HG03196 (cell line): ENCODE measurements around the gene JADE2.
A peak's percentile ranks its signal among the peaks of the same experiment; 100 is the strongest.
"Not testable (repeated sequence)": the region's sequence is repeated elsewhere in the genome, so short reads cannot be mapped to it uniquely, and the experiment has no call there.

Source experiments
- ATAC-seq: cut with Tn5 transposase; IDR thresholded peaks from one replicate; pipeline ENCODE4 v1.9.1; 2021; ENCODE audit not compliant: unreplicated experiment

The JADE2 gene

DNA sequence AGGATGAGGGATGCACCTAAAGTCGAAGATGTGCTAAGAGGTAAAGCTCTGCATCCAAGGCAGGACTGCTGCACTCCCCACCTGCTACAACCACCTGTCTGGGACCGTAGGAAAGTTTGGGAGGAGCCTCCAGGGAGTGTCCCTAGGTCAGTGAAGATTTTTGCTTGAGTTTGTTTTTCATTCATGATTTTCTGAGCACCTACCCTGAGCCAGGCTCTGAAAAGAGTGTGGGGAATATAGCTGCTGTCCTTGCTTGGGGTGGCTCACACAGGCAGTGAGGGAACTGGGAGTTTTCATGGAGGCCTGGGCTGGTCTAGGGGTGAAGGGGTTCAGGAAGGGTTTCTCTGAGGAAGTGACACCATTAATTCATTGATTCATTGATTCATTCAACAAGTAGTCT lies 58.3 kb downstream of the JADE2 start:
- no peak for ATAC-seq

DNA sequence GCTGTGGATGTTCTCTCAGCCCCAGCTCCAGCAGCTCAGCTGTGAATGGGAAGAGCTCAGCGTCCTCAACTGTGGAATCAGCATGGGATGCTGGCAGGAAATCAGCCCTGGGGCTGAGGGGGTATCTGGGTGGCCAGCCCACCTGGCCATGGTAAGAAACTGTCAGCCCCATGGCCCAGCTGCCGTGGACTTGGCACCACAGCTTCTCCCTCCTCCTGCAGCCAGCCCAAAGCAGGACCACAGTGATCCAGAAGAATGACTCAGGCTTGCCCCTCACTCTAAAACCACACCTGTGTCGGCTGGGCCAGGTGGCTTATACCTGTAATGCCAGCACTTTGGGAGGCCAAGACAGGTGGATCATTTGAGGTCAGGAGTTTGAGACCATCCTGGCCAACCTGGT lies 59.2 kb downstream of the JADE2 start:
- no peak for ATAC-seq

DNA sequence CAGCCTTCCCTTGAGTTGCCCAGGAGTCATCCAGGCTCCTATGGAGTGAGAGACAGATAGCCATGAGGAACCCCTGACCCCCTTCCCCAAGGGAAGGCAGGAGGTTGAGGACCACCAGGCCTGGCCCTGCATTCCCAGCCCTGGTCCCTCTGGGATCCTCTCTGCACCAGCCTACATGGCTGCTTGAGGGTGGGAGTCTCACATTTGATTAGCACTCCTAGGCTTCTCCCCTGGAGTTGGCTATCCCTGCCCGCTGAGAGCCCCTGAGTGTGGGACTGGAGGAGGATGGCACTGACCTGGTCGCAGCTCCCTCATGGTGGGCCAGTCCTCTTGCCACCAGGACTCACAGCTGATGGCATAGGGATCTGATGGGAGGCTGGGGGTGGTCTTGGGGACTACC lies 60.5 kb downstream of the JADE2 start:
- ATAC-seq: no peak

DNA sequence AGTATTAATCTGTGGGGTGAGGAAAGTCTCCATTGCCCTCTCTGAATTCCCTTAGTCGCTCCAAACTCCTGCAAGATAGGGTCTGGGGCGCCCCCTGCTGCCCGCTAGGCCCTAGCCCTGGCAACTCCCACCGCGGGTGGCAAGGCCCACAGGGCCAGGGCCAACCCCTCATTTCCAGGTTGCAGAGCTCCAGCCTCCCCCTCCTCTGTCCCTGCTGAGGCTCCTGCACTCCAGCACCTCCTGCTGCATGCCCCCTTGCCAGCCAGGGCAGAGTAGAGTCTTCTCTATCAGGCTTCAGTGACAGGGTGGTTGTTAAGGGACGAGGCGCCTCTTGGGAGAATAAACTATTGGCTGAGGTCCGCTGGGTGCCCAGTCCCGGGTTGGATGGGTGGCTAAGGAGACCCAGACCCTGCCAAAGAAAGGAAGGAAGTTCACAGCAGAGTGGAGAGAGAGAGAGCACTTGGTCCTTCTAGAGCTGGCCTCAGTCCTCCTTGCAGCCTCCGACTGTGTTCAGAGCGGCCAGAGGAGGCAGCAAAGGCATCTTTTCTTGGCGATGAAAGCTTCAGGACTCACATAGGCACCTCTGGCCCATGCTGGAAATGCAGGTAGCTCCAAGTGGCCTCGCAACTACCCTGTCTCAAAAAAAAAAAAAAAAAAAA lies 61.5 kb downstream of the JADE2 start:
- peak; percentile 63 for ATAC-seq

DNA sequence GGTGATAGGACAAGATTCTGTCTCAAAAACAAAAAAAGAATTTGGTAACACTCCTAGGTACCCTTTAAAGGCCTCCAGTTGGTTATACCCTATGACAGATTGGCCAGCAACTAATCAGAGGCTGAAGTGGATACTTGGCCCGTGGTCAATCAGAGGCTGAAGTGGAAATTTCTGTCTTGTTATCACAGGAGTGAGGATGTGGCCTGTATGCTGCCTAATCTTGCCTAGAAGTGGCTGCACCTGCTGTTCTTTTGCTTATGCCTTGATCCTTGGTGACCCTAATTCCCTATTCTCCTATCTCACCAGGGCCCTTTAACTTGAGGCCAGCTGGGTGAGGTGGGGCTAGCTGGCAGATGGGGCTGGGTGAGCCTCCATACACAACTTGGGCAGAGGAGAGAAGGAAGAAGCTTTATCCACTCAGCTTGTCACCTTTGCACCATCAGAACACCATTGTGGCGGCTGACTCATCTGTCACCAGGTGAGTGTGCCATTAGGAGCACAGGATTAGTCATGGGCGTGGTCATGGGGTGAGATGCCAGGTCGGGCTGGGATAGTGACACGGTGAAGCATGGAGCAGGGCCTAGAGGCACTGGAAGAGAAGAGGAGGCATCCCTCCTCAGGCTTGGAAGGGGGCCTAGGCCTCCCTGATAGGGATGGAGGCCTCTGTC lies 65.7 kb downstream of the JADE2 start:
- no peak for ATAC-seq

DNA sequence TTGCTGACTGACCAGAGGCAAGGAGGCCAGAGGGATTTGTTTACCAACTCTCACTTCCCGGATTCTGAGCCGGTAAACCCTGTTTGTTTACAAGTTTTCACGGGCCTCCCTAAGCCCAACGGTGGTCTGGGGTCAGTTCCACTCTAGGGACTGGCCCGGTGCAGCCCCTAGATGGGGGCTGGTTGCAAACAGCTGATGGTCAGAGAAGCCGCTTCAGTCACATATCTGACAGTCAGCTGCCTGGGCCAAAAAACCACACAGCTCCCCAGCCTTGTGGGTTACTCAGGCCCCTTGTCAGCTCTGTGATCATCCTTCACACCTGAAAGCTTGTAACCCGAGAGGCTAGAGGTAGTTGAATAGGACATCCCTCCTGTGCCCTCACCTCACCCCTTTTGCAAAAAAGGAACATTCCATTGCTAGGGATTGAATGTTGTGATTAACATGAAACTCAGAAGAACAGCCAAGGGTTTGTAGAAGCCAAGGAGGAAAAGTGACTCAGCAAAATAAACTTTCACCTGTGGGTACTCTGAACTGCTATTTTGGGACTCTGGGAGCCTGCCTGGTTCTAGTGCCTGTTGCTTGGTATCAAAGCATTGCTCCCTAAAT lies 66.8 kb downstream of the JADE2 start:
- no peak for ATAC-seq

DNA sequence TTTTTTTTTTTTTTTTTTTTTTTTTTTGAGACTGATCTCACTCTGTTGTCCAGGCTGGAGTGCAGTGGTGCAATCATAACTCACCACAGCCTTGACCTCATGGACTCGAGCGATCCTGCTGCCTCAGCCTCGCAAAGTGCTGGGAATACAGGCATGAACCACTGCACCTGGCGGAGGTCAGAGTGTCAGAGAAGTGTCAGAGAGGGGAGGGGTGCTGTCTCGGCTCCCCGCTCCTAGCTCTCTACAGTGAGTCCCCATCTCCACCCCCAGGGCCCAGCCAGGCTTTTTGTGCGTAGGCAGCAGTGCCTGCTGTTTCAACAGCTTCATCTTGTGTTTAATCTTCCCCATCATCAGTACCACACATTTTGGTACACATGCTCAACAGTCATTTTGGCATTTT lies 68.9 kb downstream of the JADE2 start:
- ATAC-seq: no peak

DNA sequence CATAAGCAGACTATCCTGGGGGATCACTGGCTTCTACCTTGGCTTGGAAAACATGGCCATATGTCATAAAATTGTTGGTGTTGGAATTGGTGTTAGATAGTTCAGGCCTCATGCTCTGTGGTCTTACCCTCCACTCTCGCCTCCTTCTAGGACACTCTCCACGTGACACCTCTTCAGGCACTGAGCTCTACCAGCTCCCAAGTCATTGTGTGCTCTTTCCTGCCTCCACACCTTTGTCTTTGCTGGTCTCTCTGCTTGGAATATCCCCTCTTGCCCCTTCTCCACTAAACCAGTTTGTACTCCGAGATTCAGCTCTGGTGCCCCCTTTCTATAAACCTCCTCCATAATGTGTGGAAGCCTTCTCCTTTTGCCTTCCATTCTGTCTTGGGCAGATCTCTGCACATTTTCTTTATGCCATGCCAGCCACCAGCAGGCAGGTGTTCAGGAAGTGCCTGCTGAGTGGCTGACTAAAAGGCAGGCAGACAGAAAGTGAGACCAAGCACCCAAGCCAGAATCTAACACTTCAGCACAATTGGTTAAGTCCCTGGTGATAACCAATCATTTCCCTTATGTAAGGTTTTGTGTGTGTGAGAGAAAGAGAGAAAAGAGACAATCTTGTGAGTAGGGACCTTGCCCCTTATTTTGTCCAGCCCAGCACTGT lies 69.5 kb downstream of the JADE2 start:
- peak; percentile 71 for ATAC-seq

DNA sequence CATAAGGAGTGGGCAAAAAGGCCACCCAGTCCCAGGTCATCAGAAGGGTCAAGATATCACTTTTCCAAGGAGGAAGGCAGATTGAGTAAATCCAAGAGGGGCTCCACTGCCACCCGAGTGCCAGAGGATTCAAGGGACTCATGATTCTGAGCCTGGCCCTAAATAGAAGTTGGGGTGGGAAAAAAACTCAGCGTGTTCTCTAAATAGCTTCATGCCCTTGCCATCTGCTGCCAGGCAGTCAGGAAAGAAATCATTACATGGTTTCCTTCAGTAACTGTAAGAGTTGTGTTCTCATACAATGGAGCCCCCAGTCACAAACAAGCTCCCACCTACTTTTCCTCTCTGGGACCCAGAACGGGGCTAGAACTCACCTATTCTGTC lies 70.0 kb downstream of the JADE2 start:
- ATAC-seq: no peak

DNA sequence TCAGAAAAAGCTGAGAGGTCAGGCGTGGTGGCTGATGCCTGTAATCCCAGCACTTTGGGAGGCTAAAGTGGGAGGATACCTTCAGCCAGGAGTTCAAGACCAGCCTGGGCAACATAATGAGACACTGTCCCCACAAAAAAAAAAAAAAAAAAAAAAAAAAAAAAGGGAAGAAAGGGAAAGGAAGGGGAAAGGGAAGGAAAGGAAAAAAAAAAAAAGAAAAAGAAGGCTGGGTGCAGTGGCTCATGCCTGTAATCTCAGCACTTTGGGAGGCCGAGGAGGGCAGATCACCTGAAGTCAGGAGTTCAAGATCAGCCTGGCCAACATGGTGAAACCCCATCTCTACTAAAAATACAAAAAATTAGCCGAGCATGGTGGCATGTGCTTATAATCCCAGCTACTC lies 74.3 kb downstream of the JADE2 start:
- not testable (repeated sequence) for ATAC-seq

DNA sequence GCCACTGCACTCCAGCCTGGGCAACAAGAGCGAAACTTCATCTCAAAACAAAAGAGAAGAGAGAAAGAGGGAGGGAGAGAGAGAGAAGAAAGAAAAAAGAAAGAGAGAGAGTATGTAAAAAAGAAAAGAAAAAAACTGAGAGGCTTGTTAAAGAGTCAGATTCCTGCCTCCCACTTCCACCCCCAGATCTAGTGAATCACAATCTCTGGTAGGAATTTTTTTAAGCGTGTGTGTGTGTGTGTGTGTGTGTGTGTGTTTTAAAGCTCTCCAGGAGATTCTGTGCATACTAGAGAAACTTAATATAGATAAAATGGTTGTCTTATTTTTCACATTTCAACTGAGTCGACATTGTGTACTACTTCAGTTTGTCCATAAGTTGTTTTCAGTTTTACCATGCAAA lies 75.1 kb downstream of the JADE2 start:
- no peak for ATAC-seq

DNA sequence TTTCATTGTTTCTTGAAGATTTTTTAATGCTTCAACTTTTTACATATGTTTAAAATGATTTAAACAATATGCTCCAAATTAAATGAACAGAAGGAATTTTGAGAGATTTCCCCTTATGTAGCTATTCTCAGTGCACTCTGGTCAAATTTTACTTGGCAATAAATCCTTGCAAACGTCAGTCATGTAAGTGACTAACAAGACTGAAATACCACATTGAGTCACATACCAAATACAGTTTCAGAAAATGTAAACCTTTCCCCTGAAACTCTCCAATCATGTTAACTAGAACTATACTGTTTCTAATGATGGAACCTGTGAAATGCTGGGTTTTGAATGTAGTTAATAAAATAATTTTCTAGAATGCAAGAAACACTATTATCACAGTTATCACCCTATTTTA lies 77.6 kb downstream of the JADE2 start:
- no peak for ATAC-seq

DNA sequence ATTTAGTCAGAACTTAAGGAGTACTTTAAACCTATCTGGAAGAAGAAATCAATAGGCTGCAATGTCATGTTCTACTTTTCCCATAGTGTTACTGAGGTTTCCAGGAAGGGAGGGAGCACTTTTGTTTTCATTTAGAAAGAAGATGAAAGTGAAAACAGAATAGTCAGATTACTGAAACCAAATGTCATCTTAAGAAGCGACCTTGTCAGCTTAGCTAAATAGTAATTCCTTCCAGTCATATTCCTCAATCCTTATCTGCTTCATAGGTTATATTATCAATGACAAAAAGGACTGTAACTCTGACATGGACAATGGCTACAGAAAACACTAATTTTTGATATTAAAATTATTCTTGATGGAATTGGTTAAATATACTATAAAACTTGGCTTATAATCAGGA lies 79.4 kb downstream of the JADE2 start:
- peak; percentile 43 for ATAC-seq

DNA sequence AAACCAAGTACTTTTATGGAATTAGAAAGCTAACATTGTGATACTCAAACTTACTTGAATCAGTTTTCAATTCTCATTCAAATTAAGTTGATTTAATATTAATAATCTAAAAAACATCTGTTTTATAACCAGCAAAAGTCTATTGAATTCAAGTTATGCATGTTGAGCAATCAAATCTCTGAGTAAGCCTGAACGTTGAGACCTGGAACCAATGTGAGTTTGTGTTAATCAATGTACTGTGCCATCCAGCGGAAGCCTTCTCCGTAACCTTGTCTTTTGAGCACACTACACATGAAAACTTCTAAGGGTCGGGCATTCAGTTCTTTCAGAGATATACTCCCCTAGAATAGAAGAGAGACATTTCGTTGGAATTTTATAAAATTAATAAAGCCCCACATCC lies 81.3 kb downstream of the JADE2 start:
- ATAC-seq: no peak

DNA sequence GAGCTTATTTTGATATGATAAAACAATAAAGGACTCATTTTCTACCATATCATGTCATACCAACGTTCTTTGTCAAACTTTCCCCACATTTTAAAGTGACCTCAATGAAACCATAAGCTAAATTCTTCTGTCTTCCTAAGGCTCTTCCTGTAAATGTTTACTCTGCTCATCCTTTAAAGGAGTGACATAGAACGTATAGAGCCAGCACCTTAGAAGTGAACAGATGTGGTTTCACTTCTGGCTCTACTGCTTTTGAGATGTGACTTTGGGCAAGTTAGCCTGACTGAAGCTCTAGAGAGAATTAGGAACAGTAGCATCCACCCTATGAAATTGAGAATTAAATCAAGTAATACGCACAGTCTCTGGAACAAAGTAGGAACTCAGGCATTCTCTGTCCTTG lies 83.1 kb downstream of the JADE2 start:
- no peak for ATAC-seq

DNA sequence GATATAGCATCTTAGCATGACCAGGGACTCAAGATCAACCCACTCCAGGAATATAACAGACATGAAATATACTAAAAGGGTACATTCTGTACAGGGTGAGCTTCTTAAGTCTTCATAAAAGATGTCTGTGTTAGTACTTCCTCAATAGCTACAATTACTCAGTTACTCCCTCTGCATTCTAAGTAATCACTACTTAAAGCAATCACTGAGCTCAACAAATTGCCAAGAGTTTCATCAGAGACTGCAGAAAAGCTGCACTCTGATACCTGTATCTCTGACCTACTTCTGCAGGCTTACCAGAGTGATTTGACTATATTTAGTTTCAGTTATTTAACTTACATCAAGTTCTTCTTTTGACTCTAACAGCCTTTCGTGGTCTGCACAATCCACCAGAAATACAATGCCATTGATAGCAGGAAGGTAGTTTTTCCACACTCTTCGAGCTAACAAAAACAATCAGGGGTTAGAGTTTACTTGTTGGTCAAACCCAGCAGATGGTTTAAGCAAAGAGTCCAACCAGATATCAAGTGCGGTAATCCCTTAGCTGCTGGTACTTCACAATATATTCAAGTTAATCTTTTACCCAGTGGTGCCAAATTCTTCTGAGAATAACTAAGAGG lies 83.9 kb downstream of the JADE2 start:
- peak; percentile 38 for ATAC-seq

DNA sequence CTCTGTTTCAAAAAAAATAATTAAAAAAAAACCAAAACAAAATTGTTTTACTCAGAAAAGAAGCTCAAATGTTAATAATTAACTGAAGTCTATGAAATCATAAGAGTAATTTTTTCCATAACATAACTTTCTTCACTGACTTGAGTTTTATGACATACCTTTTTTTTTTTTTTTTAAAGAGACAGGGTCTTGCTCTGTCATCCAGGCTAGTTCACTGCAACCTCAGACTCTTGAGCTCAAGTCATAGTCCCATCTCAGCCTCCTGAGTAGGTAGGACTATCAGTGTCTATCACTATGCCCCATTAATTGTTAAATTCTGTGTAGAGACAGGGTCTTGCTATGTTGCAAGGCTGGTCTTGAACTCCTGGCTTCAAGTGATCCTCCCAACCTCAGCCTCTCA lies 85.3 kb downstream of the JADE2 start:
- ATAC-seq: no peak

DNA sequence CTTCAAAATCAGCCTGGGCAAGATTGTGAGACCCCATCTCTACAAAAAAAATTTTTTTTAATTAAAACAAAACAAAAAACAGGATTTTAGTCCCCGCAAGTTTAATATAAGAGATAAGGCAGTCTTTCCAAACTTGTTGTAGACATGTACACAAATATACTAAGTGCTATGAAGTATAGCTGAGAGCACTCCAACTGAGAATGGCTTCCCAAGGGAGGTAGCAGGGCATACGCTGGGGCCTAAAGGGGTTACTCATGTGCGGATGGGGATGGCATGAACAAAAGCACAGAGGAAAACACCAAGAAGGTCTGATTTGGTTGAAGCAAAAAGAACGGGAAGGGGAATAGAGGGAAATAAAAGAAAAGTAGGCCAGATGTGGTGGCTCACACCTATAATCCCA lies 86.0 kb downstream of the JADE2 start:
- ATAC-seq: no peak

DNA sequence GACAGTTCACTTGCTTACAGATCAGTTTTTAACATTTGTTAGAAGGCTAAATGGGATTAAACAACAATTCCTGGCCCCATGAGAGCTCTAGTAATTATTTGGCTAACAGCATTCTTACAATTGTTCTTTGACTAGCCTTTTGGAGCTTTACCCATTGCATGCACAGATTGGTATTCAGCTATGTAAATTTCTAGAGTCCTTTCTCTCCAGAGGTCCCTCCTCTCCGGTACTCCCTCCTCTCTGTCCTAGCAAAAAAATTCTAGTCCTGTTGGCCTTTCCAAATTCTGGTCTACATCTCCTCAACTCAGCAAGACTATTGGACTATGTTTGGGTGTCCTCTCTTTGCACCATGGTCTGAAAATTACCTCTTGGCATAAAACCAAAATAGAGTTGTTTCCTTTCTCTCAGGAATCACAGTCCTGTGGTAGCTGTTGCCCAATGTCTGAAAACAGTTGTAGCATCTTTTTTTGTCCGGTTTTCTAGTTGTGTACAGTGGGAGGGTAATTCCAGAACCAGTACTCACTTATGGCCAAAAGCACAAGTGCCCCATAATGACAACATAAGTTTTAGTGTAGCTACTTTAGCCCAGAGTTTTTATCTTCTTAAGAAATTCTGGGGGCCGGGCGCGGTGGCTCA lies 89.1 kb downstream of the JADE2 start:
- no peak for ATAC-seq

DNA sequence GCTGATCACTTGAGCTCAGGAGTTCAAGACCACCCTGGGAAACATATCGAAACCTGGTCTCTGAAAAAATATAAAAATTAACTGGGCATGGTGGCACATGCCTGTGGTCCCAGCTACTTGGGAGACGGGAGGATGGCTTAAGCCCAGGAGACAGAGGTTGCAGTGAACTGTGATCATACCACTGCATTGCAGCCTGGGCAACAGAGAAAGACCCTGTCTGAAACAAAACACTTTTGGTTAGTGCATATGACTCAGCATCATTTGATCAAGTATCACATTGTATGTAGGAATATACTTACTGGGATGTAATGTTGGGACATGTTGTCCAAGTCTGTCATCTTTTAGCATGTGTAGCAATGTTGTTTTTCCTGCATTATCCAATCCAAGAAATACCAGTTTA lies 95.2 kb downstream of the JADE2 start:
- no peak for ATAC-seq

DNA sequence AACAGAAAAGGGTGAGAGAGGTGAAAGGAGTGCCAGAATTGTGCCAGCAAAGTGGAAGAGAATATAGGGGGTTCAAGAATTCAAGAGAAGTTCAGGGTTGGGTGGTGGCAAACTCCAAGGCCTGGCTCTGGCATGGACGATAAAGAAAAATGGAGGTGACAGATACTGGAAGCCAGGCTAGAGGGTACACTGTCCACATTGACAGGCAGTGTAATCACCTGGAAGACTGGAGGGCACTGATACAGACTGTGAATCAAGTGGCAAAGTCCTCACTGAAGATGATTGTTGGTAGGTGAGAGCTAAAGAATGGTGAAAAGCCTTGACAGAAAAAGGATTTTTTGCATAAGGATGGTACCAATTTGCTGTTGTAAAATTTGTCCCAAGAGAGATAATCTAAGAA lies 100.1 kb downstream of the JADE2 start:
- ATAC-seq: no peak
